Activated CD4-positive, alpha-beta memory T cell treated with anti-CD3 and anti-CD28 coated beads for 36 hours (primary cell): ENCODE data around the gene RDH14. TPM values are rescaled to one million over a fixed set of nuclear protein-coding genes. Genes with fewer than 3 reads are reported as not detected.

Experiments used
- CTCF ChIA-PET: fragments of 350-600 bp; sonication (Branson Sonifier 250); formaldehyde crosslinking; loops from one replicate; lab custom pipeline; 2021; ENCODE audit warnings: antibody characterized with exemption, inconsistent platforms; lab: Charles Lee
- POLR2A ChIA-PET: fragments of 350-600 bp; sonication (Branson Sonifier 250); formaldehyde crosslinking; loops from one replicate; lab custom pipeline; 2021; ENCODE audit warnings: antibody characterized with exemption; lab: Charles Lee
- DNase-seq: peaks from one replicate; pipeline ENCODE4 v3.0.0-alpha.2; 2020
- H3K27ac Mint-ChIP-seq: one replicate; pipeline ENCODE4 v1.8.0; 2021; ENCODE audit warnings: mixed read lengths
- H3K27me3 Mint-ChIP-seq: one replicate; pipeline ENCODE4 v1.8.0; 2021; ENCODE audit warnings: mixed read lengths
- H3K36me3 Mint-ChIP-seq: one replicate; pipeline ENCODE4 v1.8.0; 2021; ENCODE audit warnings: mixed read lengths
- H3K4me1 Mint-ChIP-seq: one replicate; pipeline ENCODE4 v1.8.0; 2021; ENCODE audit warnings: low read depth, mixed read lengths
- H3K4me3 Mint-ChIP-seq: one replicate; pipeline ENCODE4 v1.8.0; 2021; ENCODE audit warnings: mild to moderate bottlenecking, mixed read lengths
- H3K9me3 Mint-ChIP-seq: one replicate; pipeline ENCODE4 v1.8.0; 2021; ENCODE audit warnings: mixed read lengths
- intact Hi-C: fragments of 100-400 bp; cut with micrococcal nuclease; formaldehyde crosslinking; loops from one replicate; pipeline ENCODE4 v1.15.1; 2023
- total RNA-seq, 2 experiments: library from RNA; stranded (reverse); gene quantifications; one replicate each; pipeline ENCODE4 v1.2.3, GENCODE V29; 2021

The RDH14 gene
- total RNA-seq, 2 experiments from 2014 or later: 14.1 to 14.4 TPM

DNA sequence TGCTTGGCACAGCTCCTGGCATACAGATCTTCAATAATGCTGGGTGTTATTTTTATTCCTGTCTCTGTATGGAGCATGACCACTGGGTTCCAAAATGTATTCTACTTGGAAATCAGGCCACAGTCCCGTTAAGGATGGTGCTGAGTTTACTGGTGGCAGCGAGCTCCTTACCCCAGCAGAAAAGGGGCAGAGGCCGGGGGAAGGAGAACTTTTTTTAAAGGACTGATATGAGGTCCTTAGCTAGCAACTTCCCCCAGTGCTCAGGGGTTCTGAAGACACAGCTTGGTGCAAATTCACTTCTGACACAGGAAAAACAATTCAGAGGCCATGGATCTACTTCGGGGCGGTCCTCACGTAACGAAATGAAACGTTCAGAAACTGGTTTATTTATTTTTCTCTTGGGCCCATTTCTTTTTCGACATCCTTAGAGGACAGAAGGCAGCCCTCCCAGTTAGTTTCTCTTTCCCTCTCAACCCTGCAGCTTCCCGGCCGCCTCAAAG lies 872 bp downstream of the RDH14 start:
- Mint-ChIP-seq H3K4me3 (peak overlapping the region; percentile 90), H3K36me3 (peaks cover 23% of the 10 kb centered on the region), H3K27ac (peak overlapping the region; percentile 89), H3K27me3 (no peaks in the 10 kb centered on the region), H3K4me1 (peaks cover 33% of the 10 kb centered on the region), H3K9me3 (no peaks in the 10 kb centered on the region)
- intact Hi-C loops: loop anchor here (1.0 to 5.0 kb wide), 5 partner anchors 15 to 1341 kb away; partner anchors contain the start of gene SMC6
- CTCF ChIA-PET: interaction anchor here (1.3 kb wide), 1 partner anchor 11 kb away, joined by 3 read pairs; no protein-coding TSS in a partner anchor
- POLR2A ChIA-PET: interaction anchor here (1.4 to 2.2 kb wide), 4 partner anchors 11 to 1341 kb away, joined by 4 to 9 read pairs (median 8); no protein-coding TSS in a partner anchor
- DNase-seq: no peak

DNA sequence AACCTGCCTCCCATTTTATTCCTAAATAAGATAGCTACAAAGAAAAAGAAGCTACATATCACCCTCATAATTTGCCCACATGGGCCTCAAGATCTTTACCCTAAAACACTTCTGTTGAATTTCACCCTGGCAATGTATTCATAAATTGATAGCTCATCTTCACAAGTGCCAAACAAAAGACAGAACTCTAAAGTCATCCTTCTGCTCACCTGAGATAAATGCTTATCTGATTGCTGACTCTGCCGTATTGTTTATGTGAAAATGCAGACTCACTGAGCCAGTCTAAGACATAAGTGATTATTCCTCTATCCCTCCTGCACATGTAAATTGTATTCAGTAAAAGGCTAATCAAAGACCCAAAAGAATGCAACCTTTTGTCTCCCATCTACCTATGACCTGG lies 2.0 kb downstream of the RDH14 start:
- Mint-ChIP-seq H3K27ac (no peak overlapping the region), H3K9me3 (no peaks in the 10 kb centered on the region), H3K4me3 (no peak overlapping the region), H3K27me3 (no peaks in the 10 kb centered on the region), H3K4me1 (peaks cover 37% of the 10 kb centered on the region), H3K36me3 (peaks cover 20% of the 10 kb centered on the region)
- intact Hi-C loops: no loop called here
- no peak for DNase-seq
- CTCF ChIA-PET: interaction anchor here (0.9 to 1.1 kb wide), 2 partner anchors 15 to 1304 kb away, joined by 3 to 4 read pairs; no protein-coding TSS in a partner anchor
- POLR2A ChIA-PET: no interaction called here

DNA sequence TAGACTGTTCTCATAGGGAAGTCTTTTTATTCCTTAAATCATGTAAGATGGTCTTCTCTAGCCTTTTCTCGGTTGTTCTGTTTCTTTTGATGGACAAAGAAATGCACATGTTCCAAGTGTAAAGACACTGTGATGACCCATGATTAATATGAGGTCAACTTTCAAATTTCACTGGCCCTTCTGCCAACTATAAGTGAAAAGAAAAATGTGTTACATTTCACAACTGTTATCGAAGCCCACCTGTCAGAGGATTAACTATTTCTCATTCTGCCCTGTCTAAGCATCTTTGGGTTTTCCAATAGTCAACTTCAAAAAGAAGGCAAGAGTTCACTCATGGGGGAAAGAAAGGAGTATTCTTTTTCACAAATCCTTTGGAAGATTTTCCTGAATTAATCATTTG lies 3.3 kb downstream of the RDH14 start:
- H3K27me3 Mint-ChIP-seq: no peaks in the 10 kb centered on the region
- peaks cover 18% of the 10 kb centered on the region for H3K36me3 Mint-ChIP-seq
- ChIA-PET POLR2A (no interaction called here), CTCF (no interaction called here)
- no peak overlapping the region for H3K27ac Mint-ChIP-seq
- H3K4me1 Mint-ChIP-seq: peaks cover 49% of the 10 kb centered on the region
- intact Hi-C loops: no loop called here
- no peak overlapping the region for H3K4me3 Mint-ChIP-seq
- no peaks in the 10 kb centered on the region for H3K9me3 Mint-ChIP-seq
- no peak for DNase-seq

DNA sequence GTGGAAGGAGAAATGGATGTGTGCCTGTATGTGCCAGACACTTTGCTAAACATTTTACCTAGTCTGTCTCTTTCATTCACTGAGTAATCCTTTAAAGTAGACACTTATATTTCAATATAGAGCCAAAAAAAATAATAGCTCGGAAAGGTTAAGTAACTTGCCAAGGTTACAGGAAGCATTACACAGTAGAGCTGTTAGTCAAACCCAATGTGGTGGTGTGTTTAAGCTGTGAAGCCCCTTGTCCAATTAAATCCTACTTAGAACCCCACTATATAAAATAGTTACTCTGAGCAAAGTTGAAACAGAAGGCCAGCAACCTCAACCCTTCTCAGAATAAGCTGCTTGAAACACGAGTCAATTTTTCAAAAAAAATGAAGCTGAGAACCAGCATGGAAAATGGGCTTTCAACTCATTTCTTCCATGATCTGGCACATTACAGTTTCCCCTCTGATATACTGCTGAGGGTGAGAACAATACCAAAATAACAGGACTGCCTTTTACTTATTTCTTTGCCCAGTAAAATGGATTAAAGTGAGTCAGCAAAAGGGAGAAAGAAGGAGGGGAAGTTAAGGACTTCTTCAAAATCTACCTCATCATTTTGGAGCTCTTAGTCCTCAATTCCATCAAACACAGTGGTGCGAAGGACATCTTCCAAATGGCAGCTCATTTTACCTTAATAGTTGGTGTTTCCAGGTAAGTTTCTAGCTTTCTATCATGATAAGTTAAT lies 7.9 kb downstream of the RDH14 start:
- ChIA-PET CTCF (interaction anchor here (2.0 kb wide), 1 partner anchor 32 kb away, joined by 12 read pairs; no protein-coding TSS in a partner anchor), POLR2A (interaction anchor here (0.6 kb wide), 2 partner anchors 8 to 514 kb away, joined by 3 read pairs; partner anchors contain the start of gene RDH14)
- H3K4me1 Mint-ChIP-seq: peaks cover 45% of the 10 kb centered on the region
- H3K36me3 Mint-ChIP-seq: peaks cover 18% of the 10 kb centered on the region
- no peak for DNase-seq
- intact Hi-C loops: no loop called here
- no peak overlapping the region for H3K4me3 Mint-ChIP-seq
- H3K27ac Mint-ChIP-seq: peak overlapping the region; percentile 8
- H3K9me3 Mint-ChIP-seq: no peaks in the 10 kb centered on the region
- no peaks in the 10 kb centered on the region for H3K27me3 Mint-ChIP-seq

DNA sequence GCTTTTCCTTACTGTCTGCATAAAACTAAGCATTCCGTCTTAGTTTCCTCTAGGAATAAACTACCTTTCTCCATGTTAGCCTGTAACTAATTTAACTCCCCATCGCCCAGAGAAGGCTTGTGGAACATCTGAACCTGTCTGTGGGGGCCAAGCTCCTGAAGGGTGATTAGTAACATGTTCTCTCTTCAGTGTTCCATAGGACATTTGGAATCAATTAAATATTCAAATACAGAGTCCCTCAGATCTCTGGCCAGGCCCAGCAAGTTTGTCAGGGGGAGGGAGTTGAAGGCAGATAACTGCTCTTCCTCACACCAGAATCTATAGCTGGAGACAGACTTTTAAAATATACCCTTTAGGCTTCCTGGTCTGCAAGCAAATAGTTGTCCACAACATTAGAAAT lies 8.8 kb downstream of the RDH14 start:
- H3K27me3 Mint-ChIP-seq: no peaks in the 10 kb centered on the region
- H3K36me3 Mint-ChIP-seq: peaks cover 17% of the 10 kb centered on the region
- ChIA-PET CTCF (interaction anchor here (0.6 to 2.0 kb wide), 2 partner anchors 28 to 31 kb away, joined by 3 to 12 read pairs; no protein-coding TSS in a partner anchor), POLR2A (no interaction called here)
- no peak for DNase-seq
- H3K4me3 Mint-ChIP-seq: no peak overlapping the region
- no peak overlapping the region for H3K27ac Mint-ChIP-seq
- intact Hi-C loops: no loop called here
- no peaks in the 10 kb centered on the region for H3K9me3 Mint-ChIP-seq
- peaks cover 45% of the 10 kb centered on the region for H3K4me1 Mint-ChIP-seq

DNA sequence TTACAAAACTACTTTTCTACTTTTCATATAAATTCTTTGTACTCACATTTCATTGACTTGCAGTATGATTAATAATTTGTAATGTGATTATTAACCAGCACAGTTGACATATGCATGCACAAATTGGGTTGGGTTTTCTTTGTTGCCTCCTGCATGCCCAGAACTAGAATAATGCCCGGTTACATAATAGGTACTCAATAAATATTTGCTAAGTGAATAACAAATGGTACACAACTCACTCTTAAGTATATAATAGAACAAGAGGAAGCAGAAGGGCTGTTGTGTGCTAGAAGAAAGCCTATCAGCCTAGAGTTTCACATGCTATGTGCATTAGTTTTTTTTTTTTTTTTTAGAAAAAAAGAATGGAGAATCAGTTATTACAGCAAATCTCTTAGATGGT lies 9.3 kb downstream of the RDH14 start:
- no peak for DNase-seq
- Mint-ChIP-seq H3K36me3 (peaks cover 17% of the 10 kb centered on the region), H3K9me3 (no peaks in the 10 kb centered on the region), H3K27me3 (no peaks in the 10 kb centered on the region), H3K27ac (no peak overlapping the region), H3K4me1 (peaks cover 46% of the 10 kb centered on the region), H3K4me3 (no peak overlapping the region)
- ChIA-PET POLR2A (no interaction called here), CTCF (interaction anchor here (0.6 kb wide), 1 partner anchor 27 kb away, joined by 3 read pairs; no protein-coding TSS in a partner anchor)
- intact Hi-C loops: no loop called here

DNA sequence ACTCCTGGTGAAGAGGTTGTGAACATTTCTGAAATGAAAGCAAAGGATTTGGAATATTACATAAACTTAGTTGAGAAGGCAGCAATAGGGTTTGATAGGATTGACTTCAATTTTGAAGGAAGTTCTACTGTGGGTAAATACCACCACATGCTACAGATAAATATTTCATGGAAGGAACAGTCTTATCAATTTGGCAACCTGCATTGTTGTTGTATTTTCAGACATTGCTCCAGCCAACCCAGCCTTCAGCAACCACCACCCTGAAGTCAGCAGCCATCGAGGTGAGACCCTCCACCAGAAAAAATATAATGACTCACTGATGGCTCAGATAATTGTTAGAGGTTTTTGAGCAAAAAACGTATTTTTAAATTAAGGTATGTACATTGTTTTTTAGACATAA lies 10.0 kb downstream of the RDH14 start:
- H3K36me3 Mint-ChIP-seq: peaks cover 13% of the 10 kb centered on the region
- no peak overlapping the region for H3K27ac Mint-ChIP-seq
- H3K9me3 Mint-ChIP-seq: no peaks in the 10 kb centered on the region
- intact Hi-C loops: no loop called here
- DNase-seq: no peak
- POLR2A ChIA-PET: no interaction called here
- no peaks in the 10 kb centered on the region for H3K27me3 Mint-ChIP-seq
- peaks cover 53% of the 10 kb centered on the region for H3K4me1 Mint-ChIP-seq
- H3K4me3 Mint-ChIP-seq: no peak overlapping the region
- CTCF ChIA-PET: no interaction called here

DNA sequence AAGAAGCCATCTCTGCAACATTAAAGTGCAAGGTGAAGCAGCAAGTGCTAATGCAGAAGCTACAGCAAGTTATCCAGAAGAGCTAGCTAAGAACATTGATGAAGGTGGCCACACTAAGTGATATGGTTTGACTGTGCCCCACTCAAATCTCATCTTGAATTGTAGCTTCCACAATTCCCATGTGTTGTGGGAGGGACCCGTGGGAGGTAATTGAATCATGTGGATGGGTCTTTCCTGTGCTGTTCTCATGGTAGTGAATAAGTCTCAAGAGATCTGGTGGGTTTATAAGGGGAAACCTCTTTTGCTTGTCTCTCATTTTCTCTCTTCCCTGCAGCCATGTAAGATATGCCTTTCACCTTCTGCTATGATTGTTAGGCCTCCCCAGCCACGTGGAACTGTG lies 11.4 kb downstream of the RDH14 start:
- DNase-seq: no peak
- CTCF ChIA-PET: no interaction called here
- Mint-ChIP-seq H3K4me3 (no peak overlapping the region), H3K9me3 (no peaks in the 10 kb centered on the region), H3K4me1 (peaks cover 56% of the 10 kb centered on the region), H3K27ac (no peak overlapping the region), H3K27me3 (no peaks in the 10 kb centered on the region), H3K36me3 (peaks cover 3% of the 10 kb centered on the region)
- intact Hi-C loops: no loop called here
- POLR2A ChIA-PET: interaction anchor here (2.0 kb wide), 1 partner anchor 11 kb away, joined by 6 read pairs; the partner anchor contains the start of gene RDH14

DNA sequence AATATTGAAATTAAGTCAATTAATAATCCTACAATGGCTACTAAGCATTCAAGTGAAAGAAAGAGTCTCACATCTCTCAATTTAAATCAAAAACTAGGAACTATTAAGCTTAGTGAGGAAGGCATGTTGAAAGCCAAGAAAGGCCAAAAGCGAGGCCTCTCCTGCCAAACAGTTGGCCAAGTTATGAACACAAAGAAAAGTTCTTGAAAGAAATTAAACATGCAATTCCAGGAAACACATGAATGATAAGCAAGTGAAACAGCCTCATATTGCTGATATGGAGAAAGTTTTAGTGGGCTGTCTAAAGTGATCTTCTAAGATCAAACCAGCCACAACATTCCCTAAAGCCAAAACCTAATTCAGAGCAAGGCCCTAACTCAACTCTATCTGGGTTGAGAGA lies 11.8 kb downstream of the RDH14 start:
- intact Hi-C loops: no loop called here
- Mint-ChIP-seq H3K27me3 (no peaks in the 10 kb centered on the region), H3K4me3 (no peak overlapping the region), H3K27ac (no peak overlapping the region), H3K4me1 (peaks cover 54% of the 10 kb centered on the region), H3K9me3 (no peaks in the 10 kb centered on the region), H3K36me3 (peaks cover 1% of the 10 kb centered on the region)
- ChIA-PET POLR2A (interaction anchor here (2.0 kb wide), 1 partner anchor 12 kb away, joined by 6 read pairs; the partner anchor contains the start of gene RDH14), CTCF (no interaction called here)
- no peak for DNase-seq

DNA sequence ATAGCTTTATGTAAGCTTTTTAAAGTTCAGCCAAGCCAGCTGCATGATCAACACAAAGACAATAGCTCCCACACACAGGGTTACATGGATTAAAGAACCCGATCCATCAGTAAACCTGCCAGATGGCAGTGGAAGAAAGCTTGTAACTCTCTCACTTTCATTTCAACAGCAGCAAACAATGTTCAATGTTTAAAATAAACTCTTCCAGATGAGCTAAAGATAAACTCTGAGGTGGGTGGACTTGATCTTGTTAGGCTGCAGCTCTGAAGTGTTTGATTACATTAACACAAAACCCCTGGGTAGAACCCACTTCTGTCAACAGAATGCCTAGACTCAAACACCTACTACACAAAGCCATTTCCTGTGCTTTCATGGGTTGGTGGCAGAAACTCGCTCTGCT lies 13.9 kb downstream of the RDH14 start:
- no peak for DNase-seq
- no peaks in the 10 kb centered on the region for H3K27me3 Mint-ChIP-seq
- CTCF ChIA-PET: interaction anchor here (1.6 kb wide), 1 partner anchor 26 kb away, joined by 7 read pairs; no protein-coding TSS in a partner anchor
- POLR2A ChIA-PET: no interaction called here
- no peak overlapping the region for H3K27ac Mint-ChIP-seq
- H3K36me3 Mint-ChIP-seq: no peaks in the 10 kb centered on the region
- H3K4me1 Mint-ChIP-seq: peaks cover 36% of the 10 kb centered on the region
- H3K9me3 Mint-ChIP-seq: no peaks in the 10 kb centered on the region
- H3K4me3 Mint-ChIP-seq: no peak overlapping the region
- intact Hi-C loops: no loop called here

DNA sequence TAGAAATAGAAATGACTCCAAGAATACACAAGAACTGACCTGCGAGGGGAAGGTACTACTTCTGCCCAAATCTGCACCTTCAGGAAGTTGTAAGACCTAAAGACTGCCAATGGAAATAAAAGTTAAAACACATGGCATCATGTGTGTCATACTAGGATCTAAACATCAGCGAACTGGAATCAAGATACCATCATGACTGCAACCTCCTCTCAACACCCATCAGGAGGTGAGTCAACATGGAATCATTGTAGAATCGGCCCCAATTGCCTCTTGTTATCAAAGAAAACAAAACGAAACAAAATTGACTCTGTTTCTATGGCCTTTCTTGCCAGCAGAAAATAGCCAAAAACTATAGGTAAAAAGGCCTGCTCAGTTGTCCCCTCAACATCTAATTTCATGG lies 15.1 kb downstream of the RDH14 start:
- intact Hi-C loops: loop anchor here (2.0 kb wide), 1 partner anchor 15 kb away; the partner anchor contains the start of gene RDH14

DNA sequence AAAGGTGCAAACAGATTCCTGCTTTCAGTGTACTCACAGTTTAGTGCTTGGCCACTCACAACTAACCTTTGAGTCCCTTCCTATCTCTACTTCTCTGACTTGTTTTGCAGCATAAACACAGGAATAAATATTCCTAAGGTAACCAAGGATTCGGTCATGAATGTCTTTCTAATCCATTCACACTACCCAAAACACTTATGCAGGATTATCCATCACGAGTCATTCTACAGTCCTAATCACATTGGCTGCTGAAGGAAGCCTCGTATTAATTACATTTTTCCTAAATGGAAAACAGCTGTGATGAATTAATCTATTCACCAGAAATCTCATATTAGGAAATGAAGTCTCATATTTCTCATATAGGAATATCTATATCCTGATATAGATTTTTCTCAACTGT lies 16.3 kb downstream of the RDH14 start:
- no peak overlapping the region for H3K27ac Mint-ChIP-seq
- no peaks in the 10 kb centered on the region for H3K27me3 Mint-ChIP-seq
- ChIA-PET CTCF (interaction anchor here (1.1 kb wide), 1 partner anchor 14 kb away, joined by 3 read pairs; no protein-coding TSS in a partner anchor), POLR2A (interaction anchor here (0.8 kb wide), 1 partner anchor 16 kb away, joined by 3 read pairs; the partner anchor contains the start of gene RDH14)
- H3K36me3 Mint-ChIP-seq: peaks cover 7% of the 10 kb centered on the region
- intact Hi-C loops: loop anchor here (2.0 kb wide), 1 partner anchor 17 kb away; the partner anchor contains the start of gene RDH14
- DNase-seq: no peak
- no peak overlapping the region for H3K4me3 Mint-ChIP-seq
- peaks cover 31% of the 10 kb centered on the region for H3K4me1 Mint-ChIP-seq
- peaks cover 4% of the 10 kb centered on the region for H3K9me3 Mint-ChIP-seq

More for the DNA sequence above, 15.1 kb downstream of the RDH14 start:
- DNase-seq: peak; percentile 15
- no peak overlapping the region for H3K4me3 Mint-ChIP-seq
- POLR2A ChIA-PET: no interaction called here
- H3K36me3 Mint-ChIP-seq: peaks cover 7% of the 10 kb centered on the region
- no peaks in the 10 kb centered on the region for H3K27me3 Mint-ChIP-seq
- peaks cover 40% of the 10 kb centered on the region for H3K4me1 Mint-ChIP-seq
- CTCF ChIA-PET: interaction anchor here (1.6 kb wide), 1 partner anchor 25 kb away, joined by 7 read pairs; no protein-coding TSS in a partner anchor
- H3K27ac Mint-ChIP-seq: peak overlapping the region; percentile 23
- peaks cover 4% of the 10 kb centered on the region for H3K9me3 Mint-ChIP-seq
